GM20431 (cell line): ENCODE data around the gene FAS.

Experiments
- in situ Hi-C: fragments of 300-500 bp; cut with MseI, MboI; formaldehyde crosslinking; loops from one replicate; pipeline ENCODE4 v1.15.0; 2020; ENCODE audit warnings: low sequenced_read_pairs; ENCODE audit not compliant: unreplicated experiment

The FAS gene

DNA sequence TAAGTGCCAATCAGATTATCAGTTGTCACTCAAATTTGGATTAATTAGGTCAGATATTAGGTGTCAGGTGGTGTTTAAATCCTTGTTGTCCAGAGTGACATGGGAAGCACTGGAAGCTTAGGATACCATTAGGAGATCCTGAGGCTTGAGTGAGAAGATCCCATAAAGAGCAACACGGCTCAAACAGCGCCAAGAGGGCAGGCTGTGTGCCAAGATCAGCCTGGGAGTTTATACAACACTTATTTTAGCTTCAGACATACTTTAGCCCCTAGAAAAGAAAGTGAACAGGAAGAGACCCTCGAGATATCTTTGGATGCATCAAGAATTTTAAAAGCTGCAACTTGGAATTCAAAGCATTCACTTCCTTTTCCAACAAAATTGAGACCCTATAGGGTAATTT, 23.8 kb upstream of the FAS start:
- in situ Hi-C loops: no loop called here

DNA sequence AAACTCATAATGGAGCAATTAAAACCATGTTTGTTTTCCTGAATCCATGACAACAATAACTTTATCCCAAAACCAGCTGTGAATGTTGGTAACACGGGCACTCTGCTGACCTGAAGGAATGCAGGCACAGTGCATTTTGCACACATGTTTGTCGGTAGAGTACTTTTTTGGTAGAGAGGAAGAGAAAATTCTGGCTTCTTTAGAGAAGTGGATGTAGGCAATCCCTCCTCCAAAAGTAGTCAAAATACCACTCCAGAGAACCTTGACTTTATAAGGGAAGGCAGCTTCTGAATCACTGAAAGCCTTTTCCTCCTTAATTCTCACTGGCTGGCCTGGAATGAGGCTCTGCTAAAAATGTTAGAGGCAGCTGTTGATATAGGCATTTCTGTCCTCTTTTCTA, 22.2 kb upstream of the FAS start:
- in situ Hi-C loops: no loop called here

DNA sequence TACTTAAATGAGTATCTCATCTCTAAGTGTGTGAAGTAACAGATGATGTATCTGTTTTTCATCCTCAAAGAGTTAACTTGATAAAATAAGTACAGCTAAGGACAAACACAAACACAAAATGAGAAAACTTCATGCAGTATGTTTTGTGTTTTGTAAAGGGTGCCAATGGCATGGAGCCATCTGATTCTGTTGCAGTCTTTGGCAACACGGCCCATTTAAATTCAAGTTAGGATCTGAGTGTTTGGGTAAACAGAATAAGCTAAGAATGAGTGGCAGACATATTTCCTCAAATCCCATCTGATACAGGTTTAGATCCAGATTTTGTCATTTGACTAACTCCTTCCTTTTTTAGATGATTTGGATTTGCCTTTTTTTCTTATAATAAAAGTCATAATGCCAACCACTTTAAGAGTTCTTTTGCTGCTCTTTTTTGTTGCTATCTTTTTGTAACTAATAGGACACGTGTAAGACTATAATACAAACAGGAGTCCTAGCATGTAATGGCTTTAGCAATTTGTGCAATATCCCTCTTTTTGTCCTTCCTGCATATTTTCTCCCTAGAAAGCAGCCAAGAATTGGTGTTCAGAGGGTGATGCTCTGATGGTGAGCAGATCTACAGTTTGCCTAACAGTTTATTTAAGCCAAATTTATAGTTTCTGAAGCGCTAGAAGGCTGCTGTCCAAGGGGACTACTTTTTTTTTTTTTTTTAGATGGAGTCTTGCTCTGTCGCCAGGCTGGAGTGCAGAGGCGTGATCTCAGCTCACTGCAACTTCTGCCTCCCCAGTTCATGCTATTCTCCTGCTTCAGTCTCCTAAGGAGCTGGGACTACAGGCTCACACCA, 19.2 kb upstream of the FAS start:
- in situ Hi-C loops: no loop called here

DNA sequence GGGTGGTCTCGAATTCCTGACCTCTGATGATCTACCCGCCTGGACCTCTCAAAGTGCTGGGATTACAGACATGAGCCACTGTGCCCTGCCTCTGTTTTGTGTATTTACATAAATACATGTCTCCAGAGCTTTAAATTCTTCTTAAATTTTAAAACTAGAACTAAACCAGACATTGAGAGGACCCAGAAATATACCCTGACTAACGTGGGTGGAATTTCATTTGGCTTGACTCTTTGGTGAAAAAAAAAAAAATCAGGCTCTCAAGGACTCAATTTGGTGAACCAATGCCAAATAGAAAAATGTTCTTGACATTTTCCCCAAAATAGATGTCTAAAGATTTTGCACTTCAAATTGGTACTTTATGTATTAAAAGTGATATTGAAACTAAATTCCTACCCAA, 16.6 kb upstream of the FAS start:
- in situ Hi-C loops: no loop called here

DNA sequence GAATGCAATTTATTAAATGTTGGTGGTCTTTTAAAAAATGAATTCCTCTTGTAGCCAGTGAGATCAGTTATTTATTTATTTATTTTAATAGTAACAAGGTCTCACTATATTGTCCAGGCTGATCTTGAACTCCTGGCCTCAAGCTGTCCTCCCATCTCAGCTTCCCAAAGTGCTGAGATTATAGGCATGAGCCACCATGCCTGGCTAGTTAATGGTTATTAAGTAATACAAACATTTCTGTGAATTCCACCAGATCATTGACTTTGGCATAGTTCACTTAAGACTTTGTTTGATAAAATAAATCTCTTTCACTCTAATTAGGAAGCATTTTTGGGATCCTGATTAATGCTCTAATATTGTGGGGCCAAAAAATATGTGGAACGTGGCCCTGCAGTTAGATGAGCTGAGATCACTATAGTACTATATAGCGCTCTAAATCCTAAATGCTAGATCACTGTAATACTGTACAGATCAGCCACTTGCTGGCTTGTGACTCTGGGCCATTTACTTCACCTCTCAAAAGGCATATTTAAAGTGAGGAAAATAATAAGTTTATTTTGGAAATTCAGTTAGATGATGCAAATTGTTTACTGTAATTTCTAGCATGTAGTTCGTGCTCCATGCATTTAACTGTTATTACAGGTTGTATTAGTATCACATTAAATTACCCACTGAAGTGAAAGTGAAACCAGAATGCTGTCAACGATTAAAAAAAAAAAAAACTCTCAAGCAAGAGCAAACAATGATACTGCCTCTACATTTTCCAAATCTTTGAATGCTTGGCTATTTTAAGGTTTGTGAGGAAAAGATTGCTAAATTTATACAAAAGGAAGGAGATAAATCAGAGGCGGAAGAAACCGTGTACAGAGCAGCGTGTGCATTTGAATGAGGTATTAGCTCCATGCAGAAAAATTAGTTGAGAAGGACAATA, 15.9 kb upstream of the FAS start:
- in situ Hi-C loops: no loop called here

DNA sequence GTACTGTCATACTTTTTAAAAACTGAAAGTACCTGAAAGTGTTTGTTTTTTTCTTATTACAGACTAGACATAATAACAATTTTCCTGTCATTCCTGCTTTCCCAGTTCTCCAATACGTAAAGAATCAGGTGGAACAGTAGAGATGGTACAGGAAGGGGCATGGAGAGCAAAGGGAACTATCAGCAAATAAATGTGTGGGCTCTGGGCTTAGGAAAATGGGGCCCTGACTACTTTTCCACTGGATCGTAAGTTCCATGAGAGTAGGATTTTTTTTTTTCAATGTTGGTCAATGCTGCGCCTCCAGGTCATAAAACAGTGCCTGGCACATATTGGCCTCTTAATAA, 15.2 kb upstream of the FAS start:
- in situ Hi-C loops: no loop called here

DNA sequence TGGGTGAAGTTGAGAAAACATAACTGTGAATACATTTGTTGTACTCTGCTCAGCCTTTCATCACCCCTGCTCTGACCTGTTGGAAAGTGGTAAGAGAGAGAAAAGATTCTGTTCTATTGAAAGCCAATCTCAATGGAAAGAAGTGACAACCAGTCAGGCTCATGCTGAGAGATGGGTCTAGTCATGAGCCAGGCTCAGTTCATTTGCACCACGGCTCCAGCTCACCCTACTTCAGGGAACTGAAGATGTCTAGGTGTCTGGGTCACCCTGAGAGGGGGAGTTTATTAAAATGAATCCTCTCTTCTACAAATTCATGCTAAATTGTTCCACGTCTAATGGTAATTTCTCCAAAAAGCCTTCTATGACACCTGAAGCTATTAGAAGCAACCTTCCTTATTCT, 12.1 kb upstream of the FAS start:
- in situ Hi-C loops: no loop called here

DNA sequence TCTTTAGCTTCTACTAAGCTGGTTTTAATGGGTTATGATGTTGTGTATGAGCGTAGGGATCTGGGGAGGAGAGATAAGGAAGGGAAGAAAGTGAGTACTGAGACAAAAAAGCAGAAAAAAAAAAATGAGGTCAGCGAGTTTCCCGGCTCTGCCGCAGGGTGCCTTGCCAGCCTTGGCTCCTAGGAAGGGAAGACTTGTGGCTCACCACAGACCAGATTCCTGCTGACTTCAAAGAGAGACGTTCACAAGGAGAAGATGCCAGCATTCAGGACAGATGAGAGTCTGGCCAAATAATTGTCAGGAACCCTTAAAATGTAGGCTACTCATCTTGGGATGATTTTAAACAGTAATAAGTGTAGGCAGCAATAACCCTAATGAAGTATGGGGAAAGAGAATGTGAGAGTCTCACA, 11.4 kb upstream of the FAS start:
- in situ Hi-C loops: no loop called here

DNA sequence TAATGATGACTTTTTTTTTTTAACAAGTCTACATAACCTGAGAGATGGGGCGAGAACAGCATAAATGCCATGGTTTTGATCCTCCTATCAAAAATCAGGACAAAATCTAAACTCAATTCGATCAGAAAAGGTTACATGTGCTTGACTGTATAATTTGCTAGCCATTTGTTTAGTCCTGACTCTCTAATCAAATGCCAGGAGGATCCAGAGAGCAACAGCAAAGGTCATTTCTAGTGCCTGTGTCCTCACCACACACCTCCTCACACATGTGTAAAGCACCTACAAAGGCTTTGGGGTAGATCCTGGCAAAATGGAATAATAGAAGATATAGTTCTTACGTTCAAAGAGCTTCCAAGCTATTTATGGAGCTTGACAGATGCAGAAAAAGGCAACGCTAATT, 11.0 kb upstream of the FAS start:
- in situ Hi-C loops: no loop called here

DNA sequence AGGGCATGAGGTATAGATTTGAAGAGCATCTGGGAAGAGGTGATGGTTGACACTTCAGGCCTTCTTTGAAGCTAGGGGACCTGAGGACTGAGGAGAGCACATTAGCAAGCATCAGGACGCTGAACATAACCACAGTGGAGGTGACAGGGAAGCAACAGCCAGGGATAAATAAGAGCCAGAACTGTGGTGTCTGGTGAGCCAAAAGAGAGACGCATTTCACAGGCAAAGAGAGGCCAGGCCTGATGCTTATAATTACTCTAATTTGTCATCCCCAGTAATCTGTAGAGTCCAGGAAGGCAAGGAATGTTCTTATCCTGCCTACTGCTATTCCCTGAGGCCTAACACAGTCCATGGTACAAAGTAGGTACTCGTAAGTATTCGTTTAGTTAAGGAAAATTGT, 10.4 kb upstream of the FAS start:
- in situ Hi-C loops: no loop called here

DNA sequence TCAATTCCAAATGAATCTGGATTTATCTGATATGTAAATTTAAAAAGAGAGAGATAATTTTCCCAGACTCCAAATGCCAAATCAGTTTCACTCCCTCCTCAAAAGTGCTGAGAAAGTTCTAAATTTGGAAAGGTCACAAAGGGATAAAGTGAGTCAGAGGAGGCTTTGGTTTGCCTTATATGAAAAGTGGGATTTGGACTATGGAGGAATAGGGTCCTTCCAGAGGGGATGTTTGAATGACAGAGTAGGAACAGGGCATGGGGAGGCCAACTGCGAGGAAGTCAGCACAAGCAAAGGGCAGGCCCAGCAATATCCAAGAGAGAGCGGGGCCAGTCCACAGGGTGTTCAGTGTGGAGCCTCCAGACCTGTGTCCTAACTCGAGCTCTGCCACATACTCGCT, 9.8 kb upstream of the FAS start:
- in situ Hi-C loops: no loop called here

DNA sequence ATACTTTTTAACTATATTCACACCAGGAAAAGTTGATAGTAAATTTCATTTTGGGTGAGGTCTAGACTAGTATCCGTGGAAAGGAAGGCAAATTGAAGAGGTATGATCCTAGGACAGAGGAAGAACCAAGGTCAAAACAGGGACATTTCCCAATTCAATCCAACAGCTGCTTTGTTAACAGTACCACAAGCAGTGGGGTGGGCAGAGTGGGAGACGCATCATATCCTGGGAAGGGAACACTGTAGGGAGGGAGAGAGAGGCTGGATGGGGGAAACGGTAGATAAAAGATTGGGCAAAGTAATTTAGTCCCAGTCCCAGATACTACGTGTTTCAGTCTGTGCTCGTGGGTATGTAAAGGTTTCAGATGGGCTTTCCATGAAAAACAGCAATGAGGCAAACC, 9.2 kb upstream of the FAS start:
- in situ Hi-C loops: no loop called here

DNA sequence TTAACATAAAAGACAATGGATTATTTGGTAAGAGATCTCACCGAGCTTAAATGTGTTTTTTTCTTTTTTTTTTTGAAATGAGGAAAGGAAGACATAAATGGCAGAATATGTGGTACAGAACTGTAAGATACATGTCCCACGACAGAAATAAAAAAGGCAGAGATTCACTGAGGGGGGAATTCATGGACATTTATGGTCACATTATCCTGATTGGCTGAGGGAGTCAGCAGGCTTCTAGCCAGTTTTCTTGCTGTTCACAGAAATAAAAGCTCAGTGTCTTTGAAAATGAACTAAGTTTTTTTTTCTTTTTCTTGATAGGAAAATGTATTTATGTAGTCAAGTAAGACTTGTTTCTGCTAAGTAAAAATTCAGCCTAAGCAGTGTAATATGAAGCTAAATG, 8.2 kb upstream of the FAS start:
- in situ Hi-C loops: no loop called here

DNA sequence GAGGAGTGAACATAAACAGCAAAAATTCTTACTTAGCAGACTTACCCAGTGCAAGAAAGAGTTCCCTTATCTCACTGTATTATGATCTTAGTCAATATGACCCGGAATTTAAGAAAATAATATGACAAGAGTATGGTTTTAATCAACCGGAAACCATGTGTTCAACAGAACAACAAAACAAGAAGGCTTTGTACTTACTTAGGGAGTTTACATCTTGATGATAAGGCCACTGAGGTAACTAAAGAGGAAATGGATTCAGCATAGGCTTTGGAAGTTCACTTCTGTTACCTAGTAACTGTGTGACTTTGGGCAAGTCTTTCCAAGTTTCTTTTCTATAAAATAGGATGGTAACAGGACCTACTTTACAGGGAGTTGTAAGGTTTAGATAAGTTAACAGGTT, 7.4 kb upstream of the FAS start:
- in situ Hi-C loops: no loop called here

DNA sequence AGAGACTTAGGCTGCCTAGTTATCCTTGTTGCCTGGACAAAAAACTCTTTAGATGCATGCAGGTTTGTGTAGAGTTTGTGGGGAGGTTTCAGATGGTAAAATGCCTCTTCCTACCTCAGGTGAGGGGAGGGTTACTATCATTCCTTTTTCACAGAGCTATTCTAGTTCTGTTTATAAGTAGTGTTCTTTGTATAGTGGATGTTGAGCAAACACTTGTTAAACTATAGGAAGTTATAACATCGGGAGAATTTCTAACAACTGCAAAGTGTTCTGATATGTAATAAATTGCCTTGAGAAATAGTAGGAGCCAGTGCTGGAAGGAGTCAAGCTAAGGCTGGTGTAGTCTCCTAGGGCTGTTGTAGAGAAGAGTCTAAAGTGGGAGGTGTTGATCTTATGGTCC, 6.7 kb upstream of the FAS start:
- in situ Hi-C loops: no loop called here

DNA sequence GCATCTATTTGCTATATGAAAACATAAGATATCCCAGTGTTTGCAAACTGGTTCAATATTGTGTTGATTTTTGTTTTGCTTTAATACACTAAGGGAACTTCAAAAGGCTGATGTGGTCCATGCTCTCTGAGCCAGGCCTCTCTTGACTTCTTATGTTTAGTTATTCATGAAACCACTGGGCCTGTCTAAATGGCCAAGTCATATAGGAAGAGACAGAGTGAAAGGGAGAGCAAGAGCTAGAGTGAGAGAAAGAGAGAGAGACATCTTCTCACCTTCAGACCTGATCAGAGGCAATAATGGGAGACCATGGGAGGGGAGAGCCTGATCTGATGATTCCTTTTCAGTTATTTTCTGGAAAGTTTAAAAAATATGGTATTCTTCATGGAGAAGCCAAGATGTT, 6.1 kb upstream of the FAS start:
- in situ Hi-C loops: no loop called here

DNA sequence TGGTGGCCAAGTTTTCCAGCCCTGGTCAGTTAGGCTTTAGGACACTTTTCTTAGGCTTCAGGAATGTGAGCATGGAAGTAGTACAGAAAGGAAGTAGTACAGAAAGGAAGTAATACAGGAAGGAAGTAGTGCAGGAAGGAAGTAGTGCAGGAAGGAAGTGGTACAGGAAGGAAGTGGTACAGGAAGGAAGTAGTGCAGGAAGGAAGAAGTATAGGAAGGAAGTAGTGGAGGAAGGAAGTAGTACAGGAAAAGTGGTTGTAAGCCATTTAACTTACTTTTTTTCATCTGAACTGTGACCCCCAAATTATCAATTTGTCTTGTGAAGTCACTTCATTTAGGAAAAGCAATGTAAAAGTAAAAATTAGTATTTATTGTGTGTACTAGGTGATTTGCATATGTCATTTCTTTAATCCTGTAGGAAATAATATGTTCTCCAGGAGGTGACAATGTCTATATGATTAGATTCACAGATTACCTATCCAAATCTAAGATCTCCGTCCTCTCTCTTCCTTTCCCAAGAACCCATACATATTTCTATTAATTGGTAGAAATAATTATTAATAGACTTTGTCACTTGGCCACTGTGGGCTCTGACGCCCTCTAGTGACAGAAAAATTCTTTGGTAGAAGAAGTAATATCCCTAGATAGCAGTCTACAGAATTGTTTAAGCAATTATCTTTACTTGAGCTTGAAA, 3.9 kb upstream of the FAS start:
- in situ Hi-C loops: no loop called here

DNA sequence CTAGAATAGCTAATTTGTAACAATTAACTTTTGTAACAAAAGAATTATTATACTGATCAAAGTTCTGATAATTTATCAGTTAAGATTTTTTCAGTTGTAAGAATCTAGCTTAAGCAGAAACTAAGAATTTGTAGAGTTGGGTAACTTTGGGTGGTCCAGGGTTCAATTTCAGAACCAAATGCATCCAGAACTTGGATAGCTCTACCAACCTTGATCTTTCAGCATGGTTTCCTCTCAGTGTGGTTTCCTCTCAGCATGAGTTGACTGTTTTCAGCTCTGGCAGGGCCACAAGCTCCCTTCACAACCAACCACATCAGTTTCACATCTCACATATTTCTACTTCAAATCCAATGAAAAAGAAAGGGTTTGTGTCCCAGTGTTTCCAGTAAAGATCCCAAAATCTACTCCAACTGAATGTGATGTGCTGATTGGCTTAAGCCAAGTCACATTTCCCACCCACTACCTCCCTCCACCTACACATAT, 3.3 kb upstream of the FAS start:
- in situ Hi-C loops: no loop called here

DNA sequence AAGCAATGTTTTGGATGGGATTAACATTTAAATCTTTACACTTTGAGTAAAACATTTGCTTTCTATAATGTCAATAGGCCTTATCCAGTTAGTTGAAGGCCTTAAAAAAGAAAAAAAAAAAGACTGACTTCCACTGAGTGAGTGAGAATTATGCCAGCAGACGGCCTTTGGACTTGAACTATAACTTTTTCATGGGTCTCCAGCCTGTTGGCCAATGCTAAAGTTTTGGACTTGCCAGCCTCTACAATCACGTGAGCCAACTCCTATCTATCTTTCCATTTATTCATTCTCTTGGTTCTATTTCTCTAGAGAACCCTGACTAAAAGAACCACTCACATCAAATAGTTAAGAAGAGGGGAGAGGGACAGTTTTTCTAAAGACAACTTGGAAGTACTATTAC, 2.8 kb upstream of the FAS start:
- in situ Hi-C loops: no loop called here

DNA sequence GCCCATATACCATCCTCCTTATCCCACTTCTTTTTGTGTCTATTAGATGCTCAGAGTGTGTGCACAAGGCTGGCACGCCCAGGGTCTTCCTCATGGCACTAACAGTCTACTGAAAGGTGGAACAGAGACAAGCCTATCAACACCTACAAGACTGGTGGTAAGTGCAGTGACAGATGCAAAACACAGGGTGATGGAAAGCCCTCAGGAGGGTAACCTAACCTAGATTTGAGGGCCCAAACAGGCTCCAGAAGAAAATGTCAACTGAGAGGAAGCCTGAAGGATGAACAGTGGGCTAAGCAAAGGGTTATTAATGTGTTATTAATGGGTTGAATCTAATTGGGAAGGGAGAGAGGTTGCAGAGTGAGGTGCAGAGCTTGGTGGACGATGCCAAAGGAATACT, 1.2 kb upstream of the FAS start:
- in situ Hi-C loops: no loop called here
